Measurements from ENCODE around the gene SYMPK.
A peak's percentile ranks its signal among the peaks of the same experiment; 100 is the strongest.

SYMPK gene

GRCh38 chr19:45779231-45780145, 83.5 kb downstream of the SYMPK start:
- peak overlapping the region; percentile 32 for H3K4me3 ChIP-seq (ENCODE audit: low read depth, low read length)
- peak; percentile 64 for TF ChIP-seq CTCF (IDR thresholded peaks at IDR 0.05; ENCODE audit: insufficient read depth, low read depth, low read length, missing control alignments)
- peak; percentile 91 for DNase-seq (ENCODE audit: low read depth)

GRCh38 chr19:45778010-45778661, 84.8 kb downstream of the SYMPK start:
- TF ChIP-seq CTCF (IDR thresholded peaks at IDR 0.05; ENCODE audit: insufficient read depth, low read depth, low read length, missing control alignments): no peak
- H3K4me3 ChIP-seq (ENCODE audit: low read depth, low read length): no peak overlapping the region
- no peak for DNase-seq (ENCODE audit: low read depth)

GRCh38 chr19:45777395-45777961, 85.5 kb downstream of the SYMPK start:
- no peak for DNase-seq (ENCODE audit: low read depth)
- no peak for TF ChIP-seq CTCF (IDR thresholded peaks at IDR 0.05; ENCODE audit: insufficient read depth, low read depth, low read length, missing control alignments)
- H3K4me3 ChIP-seq (ENCODE audit: low read depth, low read length): no peak overlapping the region

- TF ChIP-seq CTCF (IDR thresholded peaks at IDR 0.05; ENCODE audit: insufficient read depth, low read depth, low read length, missing control alignments): no peak
- no peak for DNase-seq (ENCODE audit: low read depth)
- H3K4me3 ChIP-seq (ENCODE audit: low read depth, low read length): no peak overlapping the region
These were observed 88.2 kb downstream of the SYMPK start for GRCh38 chr19:45774765-45775164.

- DNase-seq (ENCODE audit: low read depth): no peak
These were observed 89.6 kb downstream of the SYMPK start for GRCh38 chr19:45773384-45773783.

GRCh38 chr19:45772912-45773311, 90.0 kb downstream of the SYMPK start:
- no peak for TF ChIP-seq CTCF (IDR thresholded peaks at IDR 0.05; ENCODE audit: insufficient read depth, low read depth, low read length, missing control alignments)
- no peak for DNase-seq (ENCODE audit: low read depth)
- H3K4me3 ChIP-seq (ENCODE audit: low read depth, low read length): no peak overlapping the region

More at GRCh38 chr19:45773384-45773783, 89.6 kb downstream of the SYMPK start:
- TF ChIP-seq CTCF (IDR thresholded peaks at IDR 0.05; ENCODE audit: insufficient read depth, low read depth, low read length, missing control alignments): no peak
- H3K4me3 ChIP-seq (ENCODE audit: low read depth, low read length): no peak overlapping the region

Data from GM12865 (cell line).